ENCODE data around the gene B3GAT2. TPM values are rescaled to one million over a fixed set of nuclear protein-coding genes. Genes with fewer than 3 reads are reported as not detected.

B3GAT2 gene
- total RNA-seq, 2 donors from 2014 or later: not detected

GRCh38 chr6:70903665-70904452 is 53.0 kb downstream of the B3GAT2 start:
- ATAC-seq: no peak
- no peak for DNase-seq

GRCh38 chr6:70901324-70901723 is 55.5 kb downstream of the B3GAT2 start:
- ATAC-seq: no peak
- intact Hi-C loops (cut with DNase I): no loop called here

More at GRCh38 chr6:70903665-70904452, 53.0 kb downstream of the B3GAT2 start:
- intact Hi-C loops (cut with DNase I): no loop called here

GRCh38 chr6:70900047-70900446 is 56.8 kb downstream of the B3GAT2 start:
- peak in 1 of 2 donors; percentile 29 for ATAC-seq
- intact Hi-C loops (cut with DNase I): no loop called here

More at GRCh38 chr6:70901324-70901723, 55.5 kb downstream of the B3GAT2 start:
- DNase-seq: no peak

GRCh38 chr6:70894001-70894400 is 62.9 kb downstream of the B3GAT2 start:
- intact Hi-C loops (cut with DNase I): no loop called here
- ATAC-seq (no peak), DNase-seq (no peak)

More at GRCh38 chr6:70900047-70900446, 56.8 kb downstream of the B3GAT2 start:
- DNase-seq: no peak

GRCh38 chr6:70889270-70889669 is 67.6 kb downstream of the B3GAT2 start:
- DNase-seq: no peak
- intact Hi-C loops (cut with DNase I): no loop called here
- ATAC-seq: no peak

- intact Hi-C loops (cut with DNase I): no loop called here
- no peak for ATAC-seq
- no peak for DNase-seq
Observed at GRCh38 chr6:70886661-70887060, 70.2 kb downstream of the B3GAT2 start.

- DNase-seq (no peak), ATAC-seq (no peak)
- intact Hi-C loops (cut with DNase I): no loop called here
Observed at GRCh38 chr6:70886071-70886470, 70.8 kb downstream of the B3GAT2 start.

GRCh38 chr6:70884074-70884983 is 72.5 kb downstream of the B3GAT2 start:
- intact Hi-C loops (cut with DNase I): loop anchor here (2.0 to 5.0 kb wide), 3 partner anchors 177 to 338 kb away; no protein-coding TSS in a partner anchor
- peak; percentile 85 to 87 for ATAC-seq
- peak; percentile 53 for DNase-seq

GRCh38 chr6:70879496-70879895 is 77.4 kb downstream of the B3GAT2 start:
- intact Hi-C loops (cut with DNase I): no loop called here
- DNase-seq: no peak

GRCh38 chr6:70874181-70874913 is 82.5 kb downstream of the B3GAT2 start:
- ATAC-seq: no peak
- no peak for DNase-seq
- intact Hi-C loops (cut with DNase I): no loop called here

More at GRCh38 chr6:70879496-70879895, 77.4 kb downstream of the B3GAT2 start:
- ATAC-seq: no peak

- no peak for ATAC-seq
- DNase-seq: no peak
- intact Hi-C loops (cut with DNase I): no loop called here
Observed at GRCh38 chr6:70872469-70872868, 84.4 kb downstream of the B3GAT2 start.

GRCh38 chr6:70864401-70864800 is 92.5 kb downstream of the B3GAT2 start:
- intact Hi-C loops (cut with DNase I): no loop called here
- DNase-seq (no peak), ATAC-seq (no peak)

GRCh38 chr6:70863343-70863742 is 93.5 kb downstream of the B3GAT2 start:
- ATAC-seq (no peak), DNase-seq (no peak)
- intact Hi-C loops (cut with DNase I): no loop called here

GRCh38 chr6:70860920-70861319 is 95.9 kb downstream of the B3GAT2 start:
- DNase-seq (no peak), ATAC-seq (no peak)
- intact Hi-C loops (cut with DNase I): no loop called here

GRCh38 chr6:70860045-70860444 is 96.8 kb downstream of the B3GAT2 start:
- intact Hi-C loops (cut with DNase I): no loop called here
- DNase-seq (no peak), ATAC-seq (no peak)

GRCh38 chr6:70857387-70858077 is 99.3 kb downstream of the B3GAT2 start:
- no peak for DNase-seq
- ATAC-seq: no peak
- intact Hi-C loops (cut with DNase I): no loop called here

GRCh38 chr6:70852667-70853246 is 104.1 kb downstream of the B3GAT2 start:
- DNase-seq (no peak), ATAC-seq (no peak)
- intact Hi-C loops (cut with DNase I): no loop called here

- intact Hi-C loops (cut with DNase I): no loop called here
- ATAC-seq (no peak), DNase-seq (no peak)
Observed at GRCh38 chr6:70849348-70850069, 107.4 kb downstream of the B3GAT2 start.

Data from left cardiac atrium (tissue), 4 donors.